GM12878 (cell line): ENCODE measurements around the gene PTPN5. TPM values are rescaled to one million over a fixed set of nuclear protein-coding genes. Genes with fewer than 3 reads are reported as not detected.
"Not testable (repeated sequence)": the region's sequence is repeated elsewhere in the genome, so short reads cannot be mapped to it uniquely, and the experiment has no call there.

Experiments used
- ATAC-seq: fragments of 200-7000 bp; cut with Tn5 transposase; 3 replicates; pipeline ENCODE4 v1.9.1; 2020; ENCODE audit warnings: mild to moderate bottlenecking, moderate library complexity
- BruUV-seq: library from RNA; stranded (reverse); fragments of 400-500 nt; replicated peaks from 2 replicates; lab custom pipeline; 2021; lab: Mats Ljungman, UMichigan
- CTCF ChIA-PET: fragments of 300-600 bp; sonication (Branson Sonifier 250); formaldehyde crosslinking; extraction: SDS; loops from one replicate; lab custom pipeline; 2021; ENCODE audit warnings: inconsistent platforms; lab: Yijun Ruan, JAX
- POLR2A ChIA-PET: fragments of 350-600 bp; formaldehyde crosslinking; extraction: SDS; loops from one replicate; lab custom pipeline; 2021; ENCODE audit warnings: inconsistent platforms; lab: Charles Lee
- RAD21 ChIA-PET: fragments of 300-600 bp; sonication (Branson Sonifier 250); formaldehyde crosslinking; loops from one replicate; lab custom pipeline; 2023; ENCODE audit warnings: antibody characterized with exemption; ENCODE audit not compliant: unreplicated experiment; lab: Charles Lee
- SMC1A ChIA-PET: fragments of 300-600 bp; sonication (Branson Sonifier 250); formaldehyde crosslinking; loops from one replicate; lab custom pipeline; 2023; ENCODE audit not compliant: unreplicated experiment, uncharacterized antibody; lab: Charles Lee
- DNase-seq: peaks from one replicate; pipeline ENCODE4 v3.0.0-alpha.2; 2011; ENCODE audit warnings: low read depth, low spot score
- FAIRE-seq: peaks from 3 replicates; lab custom pipeline; 2011; peaks lifted over from hg19 to GRCh38; lab: Jason Lieb, UNC
- H2AFZ ChIP-seq: 2 replicates; pipeline ENCODE4 v1.6.0; 2011; ENCODE audit warnings: low read depth, low read length, control low read depth; ENCODE audit not compliant: control insufficient read depth
- H3K27ac ChIP-seq: 2 replicates; pipeline ENCODE4 v1.5.1; 2011; ENCODE audit warnings: control low read depth; ENCODE audit not compliant: control insufficient read depth, insufficient read depth
- H3K27me3 ChIP-seq, 2 experiments: replicated peaks in 1 of 2; 2 replicates each; pipeline versions ENCODE4 v1.6.0 to v1.6.1; 2011; ENCODE audit warnings: low read length in 1 of 2; ENCODE audit not compliant: control insufficient read depth in 2 of 2, insufficient read depth in 2 of 2
- H3K36me3 ChIP-seq, 2 experiments: 2 replicates each; pipeline ENCODE4 v1.5.1; 2011; ENCODE audit warnings: low read length in 1 of 2; ENCODE audit not compliant: control insufficient read depth in 2 of 2, insufficient read depth in 2 of 2
- H3K4me1 ChIP-seq: 2 replicates; pipeline ENCODE4 v1.6.1; 2011; ENCODE audit warnings: mild to moderate bottlenecking, low read length, moderate library complexity, mixed read lengths; ENCODE audit not compliant: control insufficient read depth, insufficient read depth
- H3K4me2 ChIP-seq: 2 replicates; pipeline ENCODE4 v1.6.0; 2011; ENCODE audit warnings: control low read depth; ENCODE audit not compliant: control insufficient read depth, insufficient read depth
- H3K4me3 ChIP-seq: fragments of 200-600 bp; sonication (generic); 2 replicates; pipeline ENCODE4 v1.5.1; 2016
- H3K79me2 ChIP-seq: 2 replicates; pipeline ENCODE4 v1.6.0; 2011; ENCODE audit warnings: low read length; ENCODE audit not compliant: control insufficient read depth, insufficient read depth
- H3K9ac ChIP-seq: 2 replicates; pipeline ENCODE4 v1.8.0; 2011; ENCODE audit warnings: low read length, control low read depth, mixed read lengths; ENCODE audit not compliant: control insufficient read depth, insufficient read depth
- H3K9me3 ChIP-seq: replicated peaks from 3 replicates; pipeline ENCODE4 v1.5.1; 2011; ENCODE audit warnings: mild to moderate bottlenecking, low read length; ENCODE audit not compliant: control insufficient read depth, insufficient read depth
- H4K20me1 ChIP-seq: 2 replicates; pipeline ENCODE4 v1.6.0; 2011; ENCODE audit not compliant: control insufficient read depth, insufficient read depth
- CBX3 ChIP-seq: fragments of 200-600 bp; sonication (generic); IDR thresholded peaks from 2 replicates; pipeline ENCODE4 v1.6.1; 2016; ENCODE audit warnings: low read depth, borderline replicate concordance
- LARP7 ChIP-seq: fragments of 450-650 bp; IDR thresholded peaks from 2 replicates; pipeline ENCODE4 v1.6.1; 2017; ENCODE audit warnings: mild to moderate bottlenecking
- MTA3 ChIP-seq: IDR thresholded peaks from 2 replicates; pipeline ENCODE4 v1.6.1; 2012; ENCODE audit warnings: low read length, inconsistent platforms, borderline replicate concordance
- NFYB ChIP-seq: IDR thresholded peaks from 2 replicates; pipeline ENCODE4 v1.6.1; 2011; ENCODE audit warnings: low read depth, mild to moderate bottlenecking, low read length, improper control_type of control experiment, moderate library complexity; ENCODE audit not compliant: insufficient read depth
- POLR2AphosphoS2 ChIP-seq: IDR thresholded peaks from 2 replicates; pipeline ENCODE4 v1.6.1; 2011; ENCODE audit warnings: low read depth, mild to moderate bottlenecking, low read length, improper control_type of control experiment, moderate library complexity
- RAD51 ChIP-seq: fragments of 450-650 bp; IDR thresholded peaks from 2 replicates; pipeline ENCODE4 v1.6.1; 2016; ENCODE audit warnings: moderate library complexity, mild to moderate bottlenecking, inconsistent platforms
- SREBF2 ChIP-seq: IDR thresholded peaks from 2 replicates; pipeline ENCODE4 v1.6.1; 2012; ENCODE audit warnings: mild to moderate bottlenecking, low read length
- USF1 ChIP-seq: IDR thresholded peaks from 2 replicates; pipeline ENCODE4 v1.6.1; 2011; ENCODE audit warnings: borderline replicate concordance, low read depth, mild to moderate bottlenecking, moderate library complexity, mixed read lengths, low read length; ENCODE audit not compliant: insufficient read depth; ENCODE audit errors: extremely low read length
- WRNIP1 ChIP-seq: IDR thresholded peaks from 2 replicates; pipeline ENCODE4 v1.6.1; 2011; ENCODE audit warnings: low read depth, low read length, improper control_type of control experiment, borderline replicate concordance
- ZNF274 ChIP-seq: IDR thresholded peaks from one replicate; pipeline ENCODE4 v1.8.0; 2011; ENCODE audit not compliant: insufficient read length, insufficient read depth
- ZNF592 ChIP-seq: fragments of 450-650 bp; IDR thresholded peaks from 2 replicates; pipeline ENCODE4 v1.6.1; 2017; ENCODE audit warnings: mild to moderate bottlenecking, moderate library complexity
- WGBS: methylation state at CpG from one replicate; pipeline ENCODE4 v1.1.6; 2016; ENCODE audit warnings: low lambda C conversion rate; ENCODE audit not compliant: insufficient replicate concordance, insufficient coverage; ENCODE audit errors: missing lambda C conversion rate; 5-methylcytosine and 5-hydroxymethylcytosine counted together
- in situ Hi-C: fragments of 300-500 bp; cut with MboI; formaldehyde crosslinking; loops from 9 replicates; pipeline ENCODE4 v1.14.3; 2018; ENCODE audit warnings: mixed read lengths
- intact Hi-C: fragments of 100-400 bp; cut with micrococcal nuclease; formaldehyde crosslinking; loops from one replicate; pipeline ENCODE4 v1.14.2; 2022; ENCODE audit not compliant: unreplicated experiment
- polyA plus RNA-seq, 11 experiments: library from polyadenylated mRNA; depleted of rRNA in 4 of 11; unstranded in 6 of 11; stranded (reverse) in 5 of 11; fragments of >200 nt; fragmentation: Nextera tagmentation in 4 of 11; fragmentation: Illumina TruSeq in 1 of 11; extraction: Ambion mirVana in 4 of 11; extraction: Trizol in 1 of 11; gene quantifications; 1 replicate in 1 of 11; 2 replicates in 10 of 11; pipeline versions ENCODE4 v1.2.1 to v1.2.3, GENCODE V29; 2011 to 2016; ENCODE audit warnings: inconsistent platforms in 2 of 11, missing spikeins in 2 of 11, low read depth in 1 of 11
- total RNA-seq, 4 experiments: library from RNA; depleted of rRNA in 3 of 4; stranded (reverse); fragments of >200 nt in 3 of 4; fragmentation: Illumina TruSeq in 1 of 4; extraction: Trizol in 1 of 4; gene quantifications; 2 replicates each; pipeline versions ENCODE4 v1.2.1 to v1.2.3, GENCODE V29; 2013 to 2021

PTPN5 gene
- total and polyA plus RNA-seq, 10 of the 15 experiments (the other 5 are each of a cell fraction or from before 2014, with no cell fraction given) = 0.04 to 0.06 (median 0.05) TPM; not detected in 7

- H4K20me1 ChIP-seq, BruUV-seq, H3K4me1 ChIP-seq, H3K27ac ChIP-seq, CTCF ChIA-PET, H3K4me3 ChIP-seq, H2AFZ ChIP-seq, H3K9me3 ChIP-seq, H3K4me2 ChIP-seq, H3K27me3 ChIP-seq, in situ Hi-C loops, POLR2A ChIA-PET, DNase-seq, H3K79me2 ChIP-seq, H3K36me3 ChIP-seq, H3K9ac ChIP-seq, FAIRE-seq, intact Hi-C loops, ATAC-seq: not testable (repeated sequence)
- ChIA-PET RAD21 (interaction anchor here (0.9 kb wide), 1 partner anchor 40 kb away, joined by 4 read pairs; no protein-coding TSS in a partner anchor), SMC1A (interaction anchor here (0.8 kb wide), 1 partner anchor 30 kb away, joined by 4 read pairs; no protein-coding TSS in a partner anchor)
- 54% methylated on average over 4 of the region's 4 CpGs for WGBS
These were observed 100.0 kb downstream of the PTPN5 start for GRCh38 chr11:18691467-18692140.

GRCh38 chr11:18684267-18684666, 107.3 kb downstream of the PTPN5 start:
- H3K27me3 ChIP-seq = no peaks in the 10 kb centered on the region
- H2AFZ ChIP-seq = no peak overlapping the region
- no peak overlapping the region for H3K27ac ChIP-seq
- ChIA-PET SMC1A (interaction anchor here (0.9 kb wide), 1 partner anchor 11 kb away, joined by 3 read pairs; no protein-coding TSS in a partner anchor), CTCF (interaction anchor here (0.6 to 2.6 kb wide), 5 partner anchors 38 to 569 kb away, joined by 3 to 8 read pairs (median 4); no protein-coding TSS in a partner anchor), POLR2A (interaction anchor here (0.6 kb wide), 1 partner anchor 154 kb away, joined by 4 read pairs; no protein-coding TSS in a partner anchor), RAD21 (no interaction called here)
- H3K36me3 ChIP-seq = no peaks in the 10 kb centered on the region
- in situ Hi-C loops (no loop called here), intact Hi-C loops (no loop called here)
- no peak overlapping the region for H3K9ac ChIP-seq
- H3K4me1 ChIP-seq = no peaks in the 10 kb centered on the region
- H3K79me2 ChIP-seq = no peaks in the 10 kb centered on the region
- no peak overlapping the region for H3K4me3 ChIP-seq
- 86% methylated on average over 1 of the region's 1 CpG for WGBS
- DNase-seq = no peak
- ATAC-seq = no peak
- H3K9me3 ChIP-seq = no peaks in the 10 kb centered on the region
- no peak for FAIRE-seq
- no peaks in the 10 kb centered on the region for H4K20me1 ChIP-seq
- no TSS peak for BruUV-seq
- H3K4me2 ChIP-seq = no peak overlapping the region
- TF ChIP-seq SREBF2 (no peak), ZNF274 (no peak), LARP7 (no peak), MTA3 (no peak), USF1 (no peak), WRNIP1 (no peak), ZNF592 (no peak), RAD51 (no peak), NFYB (no peak), POLR2AphosphoS2 (no peak), CBX3 (no peak)
